ENCODE results near the gene OR8J1.
"Not testable (repeated sequence)": the region's sequence is repeated elsewhere in the genome, so short reads cannot be mapped to it uniquely, and the experiment has no call there.

Gene OR8J1

GRCh38 chr11:56353991-56354390 lies at the start of gene OR8J1:
Gene OR8J1 (plus strand): TSS chr11:56354291. CDS start chr11:56360247, 5,956 bp downstream.
- DNase-seq (ENCODE audit: low read depth, low spot score), result no peak

- DNase-seq (ENCODE audit: low read depth, low spot score), result no peak
These were observed 46.3 kb upstream of the OR8J1 start for GRCh38 chr11:56307836-56308235.

GRCh38 chr11:56314844-56315243 lies 39.2 kb upstream of the OR8J1 start, which contains the start of gene OR8K3:
Gene OR8K3 (plus strand): TSS chr11:56315144. CDS start chr11:56318307, 3,163 bp downstream.
- DNase-seq (ENCODE audit: low read depth, low spot score), result no peak

- DNase-seq (ENCODE audit: low read depth, low spot score), result peak; percentile 2
These were observed 22.1 kb upstream of the OR8J1 start for GRCh38 chr11:56331861-56332491.

GRCh38 chr11:56333156-56333555 lies 20.9 kb upstream of the OR8J1 start:
- no peak for DNase-seq (ENCODE audit: low read depth, low spot score)

- no peak for DNase-seq (ENCODE audit: low read depth, low spot score)
These were observed 13.8 kb upstream of the OR8J1 start for GRCh38 chr11:56340289-56340688.

GRCh38 chr11:56345739-56346138 lies 8.4 kb upstream of the OR8J1 start, which contains the start of gene OR8K1:
Gene OR8K1 (plus strand): TSS chr11:56346039. CDS start chr11:56346039, 0 bp downstream.
- DNase-seq (ENCODE audit: low read depth, low spot score), result no peak

- no peak for DNase-seq (ENCODE audit: low read depth, low spot score)
These were observed 21.2 kb downstream of the OR8J1 start, which contains the start of gene OR8U1 for GRCh38 chr11:56375324-56375723. Gene OR8U1 (plus strand): TSS chr11:56375624. CDS start chr11:56375624, 0 bp downstream.

GRCh38 chr11:56380120-56380519 lies 26.0 kb downstream of the OR8J1 start:
- no peak for DNase-seq (ENCODE audit: low read depth, low spot score)

- no peak for DNase-seq (ENCODE audit: low read depth, low spot score)
These were observed 40.3 kb downstream of the OR8J1 start for GRCh38 chr11:56394381-56394780.

GRCh38 chr11:56396047-56396446 lies 42.0 kb downstream of the OR8J1 start:
- DNase-seq (ENCODE audit: low read depth, low spot score), result no peak

- not testable (repeated sequence) for DNase-seq (ENCODE audit: low read depth, low spot score)
These were observed 47.9 kb downstream of the OR8J1 start for GRCh38 chr11:56401858-56402461.

- no peak for DNase-seq (ENCODE audit: low read depth, low spot score)
These were observed 50.3 kb downstream of the OR8J1 start for GRCh38 chr11:56404393-56404792.

- no peak for DNase-seq (ENCODE audit: low read depth, low spot score)
These were observed 56.7 kb downstream of the OR8J1 start for GRCh38 chr11:56410801-56411200.
